IMR-90 (cell line): ENCODE results near the gene ARHGAP21. TPM values are rescaled to one million over a fixed set of nuclear protein-coding genes. Genes with fewer than 3 reads are reported as not detected.

Source experiments
- ATAC-seq: fragments of 200-7000 bp; cut with Tn5 transposase; 2 replicates; pipeline ENCODE4 v1.9.1; 2020; ENCODE audit warnings: low read depth, mild to moderate bottlenecking, moderate library complexity
- BruUV-seq: library from RNA; stranded (reverse); fragments of 400-500 nt; replicated peaks from 2 replicates; lab custom pipeline; 2021; lab: Mats Ljungman, UMichigan
- CTCF ChIA-PET: fragments of 300-600 bp; formaldehyde crosslinking; extraction: SDS; loops from one replicate; lab custom pipeline; 2021; ENCODE audit warnings: antibody characterized with exemption; lab: Yijun Ruan, JAX
- POLR2A ChIA-PET: fragments of 300-600 bp; sonication (Branson Sonifier 250); formaldehyde crosslinking; loops from one replicate; lab custom pipeline; 2022; ENCODE audit warnings: antibody characterized with exemption; ENCODE audit not compliant: unreplicated experiment; lab: Charles Lee
- DNase-seq: peaks from one replicate; pipeline ENCODE4 v3.0.0; 2013
- H2AFZ ChIP-seq: replicated peaks from 2 replicates; pipeline ENCODE3; 2013; ENCODE audit warnings: low read length, mild to moderate bottlenecking; ENCODE audit not compliant: poor library complexity
- H2AK5ac ChIP-seq: 2 replicates; pipeline ENCODE4 v1.6.1; 2013; ENCODE audit warnings: low read depth, low read length, inconsistent platforms
- H2AK9ac ChIP-seq: replicated peaks from 2 replicates; pipeline ENCODE3; 2013; ENCODE audit warnings: mild to moderate bottlenecking, low read depth, low read length, moderate library complexity; ENCODE audit not compliant: poor library complexity
- H2BK120ac ChIP-seq: 2 replicates; pipeline ENCODE4 v1.6.1; 2013; ENCODE audit warnings: low read depth, low read length, inconsistent platforms
- H2BK15ac ChIP-seq: 3 replicates; pipeline ENCODE4 v1.6.1; 2013; ENCODE audit warnings: low read depth, low read length, inconsistent platforms
- H2BK20ac ChIP-seq: 2 replicates; pipeline ENCODE4 v1.6.1; 2013; ENCODE audit warnings: low read depth, mild to moderate bottlenecking, inconsistent platforms, low read length, moderate library complexity
- H2BK5ac ChIP-seq: 2 replicates; pipeline ENCODE4 v1.6.1; 2013; ENCODE audit warnings: mild to moderate bottlenecking, low read depth, low read length, inconsistent platforms; ENCODE audit not compliant: poor library complexity, severe bottlenecking
- H3K14ac ChIP-seq: replicated peaks from 2 replicates; pipeline ENCODE4 v1.6.1; 2013; ENCODE audit warnings: low read depth, low read length, inconsistent platforms
- H3K18ac ChIP-seq: 2 replicates; pipeline ENCODE4 v1.6.1; 2013; ENCODE audit warnings: low read depth, low read length, control low read depth
- H3K23ac ChIP-seq: 2 replicates; pipeline ENCODE4 v1.6.1; 2013; ENCODE audit warnings: low read depth, low read length, inconsistent platforms
- H3K27ac ChIP-seq: 2 replicates; pipeline ENCODE4 v1.5.1; 2013; ENCODE audit warnings: mild to moderate bottlenecking, control low read depth, low read length; ENCODE audit not compliant: insufficient read depth
- H3K27me3 ChIP-seq: 2 replicates; pipeline ENCODE4 v1.6.1; 2013; ENCODE audit warnings: low read length; ENCODE audit not compliant: control insufficient read depth, insufficient read depth
- H3K36me3 ChIP-seq: 2 replicates; pipeline ENCODE4 v1.6.1; 2013; ENCODE audit warnings: low read length, mixed read lengths; ENCODE audit not compliant: control insufficient read depth, insufficient read depth
- H3K4ac ChIP-seq: 2 replicates; pipeline ENCODE4 v1.6.1; 2013; ENCODE audit warnings: low read depth, low read length, inconsistent platforms
- H3K4me1 ChIP-seq: 2 replicates; pipeline ENCODE4 v1.6.1; 2013; ENCODE audit warnings: low read length, mixed read lengths; ENCODE audit not compliant: control insufficient read depth, insufficient read depth
- H3K4me2 ChIP-seq: 2 replicates; pipeline ENCODE4 v1.6.1; 2013; ENCODE audit warnings: low read depth, mild to moderate bottlenecking, control low read depth, low read length, moderate library complexity
- H3K4me3 ChIP-seq: 2 replicates; pipeline ENCODE4 v1.5.1; 2013; ENCODE audit warnings: low read depth, mild to moderate bottlenecking, control low read depth, low read length, moderate library complexity; ENCODE audit not compliant: insufficient read depth
- H3K56ac ChIP-seq: 2 replicates; pipeline ENCODE4 v1.6.1; 2013; ENCODE audit warnings: low read length, inconsistent platforms; ENCODE audit not compliant: insufficient read depth; ENCODE audit errors: extremely low read depth
- H3K79me1 ChIP-seq, 2 experiments: 2 replicates each; pipeline ENCODE4 v1.6.1; 2013; ENCODE audit warnings: low read length in 2 of 2, inconsistent platforms in 1 of 2, low read depth in 1 of 2
- H3K9ac ChIP-seq: 2 replicates; pipeline ENCODE4 v1.6.1; 2013; ENCODE audit warnings: low read depth, low read length, control low read depth
- H3K9me1 ChIP-seq: 2 replicates; pipeline ENCODE4 v1.6.1; 2013; ENCODE audit warnings: low read length, inconsistent platforms; ENCODE audit not compliant: insufficient read depth
- H3K9me3 ChIP-seq: 2 replicates; pipeline ENCODE4 v1.6.1; 2013; ENCODE audit warnings: low read length; ENCODE audit not compliant: control insufficient read depth, insufficient read depth
- H4K20me1 ChIP-seq: 2 replicates; pipeline ENCODE4 v1.6.1; 2013; ENCODE audit warnings: low read length, inconsistent platforms; ENCODE audit not compliant: insufficient read depth
- H4K5ac ChIP-seq: 2 replicates; pipeline ENCODE4 v1.6.1; 2013; ENCODE audit warnings: mild to moderate bottlenecking, low read depth, low read length, control low read depth
- H4K8ac ChIP-seq, 2 experiments: 2 replicates each; pipeline ENCODE4 v1.6.1; 2013; ENCODE audit warnings: low read depth in 2 of 2, low read length in 2 of 2, control low read depth in 1 of 2, inconsistent platforms in 1 of 2
- H4K91ac ChIP-seq: 2 replicates; pipeline ENCODE4 v1.6.1; 2013; ENCODE audit warnings: low read depth, low read length, inconsistent platforms; ENCODE audit not compliant: insufficient read depth
- CEBPB ChIP-seq: IDR thresholded peaks from 2 replicates; pipeline ENCODE4 v1.6.1; 2012; ENCODE audit warnings: low read depth, low read length, improper control_type of control experiment
- CHD1 ChIP-seq: IDR thresholded peaks from 2 replicates; pipeline ENCODE4 v1.6.1; 2012; ENCODE audit warnings: low read depth, low read length, improper control_type of control experiment
- ELK1 ChIP-seq: fragments of 150-350 bp; IDR thresholded peaks from 2 replicates; pipeline ENCODE4 v1.6.1; 2016; ENCODE audit warnings: low read depth, mild to moderate bottlenecking, low read length, moderate library complexity, borderline replicate concordance
- FOS ChIP-seq: fragments of 150-350 bp; IDR thresholded peaks from 2 replicates; pipeline ENCODE4 v1.6.1; 2016; ENCODE audit warnings: low read depth, low read length
- MAZ ChIP-seq: IDR thresholded peaks from 2 replicates; pipeline ENCODE4 v1.6.1; 2012; ENCODE audit warnings: low read depth, mild to moderate bottlenecking, low read length, improper control_type of control experiment, moderate library complexity, borderline replicate concordance
- MXI1 ChIP-seq: IDR thresholded peaks from 2 replicates; pipeline ENCODE4 v1.6.1; 2012; ENCODE audit warnings: low read depth, mild to moderate bottlenecking, low read length, moderate library complexity, borderline replicate concordance
- NFE2L2 ChIP-seq: fragments of 150-350 bp; IDR thresholded peaks from 2 replicates; pipeline ENCODE4 v1.6.1; 2016; ENCODE audit warnings: low read depth, mild to moderate bottlenecking, low read length
- POLR2A ChIP-seq: IDR thresholded peaks from 2 replicates; pipeline ENCODE4 v1.6.1; 2012; ENCODE audit warnings: mild to moderate bottlenecking, low read depth, low read length
- RAD21 ChIP-seq: IDR thresholded peaks from 2 replicates; pipeline ENCODE4 v1.6.1; 2012; ENCODE audit warnings: low read length, improper control_type of control experiment
- RFX5 ChIP-seq: IDR thresholded peaks from 2 replicates; pipeline ENCODE4 v1.8.0; 2012; ENCODE audit warnings: low read depth, mild to moderate bottlenecking, low read length, moderate library complexity
- SMC3 ChIP-seq: fragments of 150-350 bp; IDR thresholded peaks from 2 replicates; pipeline ENCODE4 v1.6.1; 2016; ENCODE audit warnings: low read depth, mild to moderate bottlenecking, antibody characterized with exemption, low read length, moderate library complexity
- WGBS, 2 experiments: methylation state at CpG; one replicate each; pipeline versions ENCODE4 v1.1.5 to v1.1.7; 2013; ENCODE audit warnings: missing lambda C conversion rate in 2 of 2; ENCODE audit not compliant: insufficient read length in 1 of 2; ENCODE audit errors: extremely low coverage in 2 of 2; 5-methylcytosine and 5-hydroxymethylcytosine counted together
- dilution Hi-C: fragments of 300-500 bp; cut with HindIII; formaldehyde crosslinking; loops from one replicate; pipeline ENCODE4 v1.14.3; 2018; ENCODE audit warnings: low sequenced_read_pairs; ENCODE audit not compliant: unreplicated experiment
- in situ Hi-C: fragments of 300-500 bp; cut with MboI; formaldehyde crosslinking; loops from 3 replicates; pipeline ENCODE4 v1.14.3; 2019; ENCODE audit warnings: low sequenced_read_pairs, inconsistent platforms, mixed read lengths
- intact Hi-C: fragments of 100-400 bp; cut with micrococcal nuclease; formaldehyde crosslinking; loops from 2 replicates; pipeline ENCODE4 v1.10.0; 2022
- polyA plus RNA-seq, 3 experiments: library from polyadenylated mRNA; depleted of rRNA; stranded (reverse); fragments of >200 nt; gene quantifications; 2 replicates each; pipeline ENCODE4 v1.2.3, GENCODE V29; 2012; ENCODE audit warnings: low replicate concordance in 1 of 3
- total RNA-seq: library from RNA; depleted of rRNA; stranded (reverse); fragments of >200 nt; gene quantifications from 2 replicates; pipeline ENCODE4 v1.2.3, GENCODE V29; 2012
- TF ChIP-seq, protein P1 (sequence below): conservative IDR thresholded peaks from 2 replicates; pipeline ENCODE4 v1.5.1; 2012; ENCODE audit warnings: mild to moderate bottlenecking, low read depth, low read length, improper control_type of control experiment
- TF ChIP-seq, protein P2 (sequence below): fragments of 150-350 bp; IDR thresholded peaks from 2 replicates; pipeline ENCODE4 v1.6.1; 2017; ENCODE audit warnings: mild to moderate bottlenecking, antibody characterized with exemption, low read length, low read depth

ARHGAP21 gene
- total and polyA plus RNA-seq, 2 of the 4 experiments (the other 2 are of a cell fraction): 43.3 to 94.3 TPM

DNA sequence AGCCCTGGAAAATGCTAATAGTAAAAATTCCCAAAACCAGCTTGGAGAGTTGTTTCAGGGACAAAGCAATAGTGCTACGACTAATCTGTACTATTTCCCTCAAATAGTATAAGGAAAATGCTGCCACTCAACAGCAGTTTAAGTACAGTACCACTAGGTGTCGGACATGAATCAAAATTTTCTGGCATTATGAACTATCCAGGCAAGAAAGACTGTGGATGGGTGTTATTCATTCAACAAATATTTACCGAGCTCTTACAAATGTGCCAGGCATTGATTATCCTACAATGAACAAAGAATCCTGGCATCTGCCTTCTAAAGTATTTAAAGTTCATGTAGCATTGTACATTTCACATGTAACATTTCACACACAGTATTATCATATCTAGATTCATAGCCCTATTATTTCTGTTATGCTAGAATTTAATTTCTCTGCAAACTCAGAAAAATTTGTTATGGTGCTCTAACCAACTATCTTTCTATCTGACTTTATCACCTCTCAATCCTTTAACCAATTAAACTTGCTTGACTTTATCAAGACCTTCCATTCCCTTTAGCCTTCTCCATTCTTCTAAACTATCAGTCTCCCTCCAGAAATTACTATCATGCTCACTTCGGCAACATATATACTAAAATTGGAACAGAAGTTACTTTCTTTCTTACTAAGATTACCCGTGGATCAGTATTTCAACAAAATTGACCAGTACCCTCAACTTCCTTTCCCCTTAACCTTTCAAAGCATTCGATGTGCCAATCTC, 80.6 kb downstream of the ARHGAP21 start:
- H3K4ac ChIP-seq: no peak overlapping the region
- peaks cover 11% of the 10 kb centered on the region for H3K9me1 ChIP-seq
- no peak overlapping the region for H4K5ac ChIP-seq
- TF ChIP-seq NFE2L2 (no peak), MAZ (no peak), POLR2A (no peak), FOS (peak; percentile 18; the same call in 1 of the 2 replicates), ELK1 (no peak), RFX5 (no peak), CEBPB (no peak), RAD21 (peak; percentile 88), CHD1 (no peak), SMC3 (peak; percentile 87), MXI1 (no peak)
- TF ChIP-seq, protein P1, sequence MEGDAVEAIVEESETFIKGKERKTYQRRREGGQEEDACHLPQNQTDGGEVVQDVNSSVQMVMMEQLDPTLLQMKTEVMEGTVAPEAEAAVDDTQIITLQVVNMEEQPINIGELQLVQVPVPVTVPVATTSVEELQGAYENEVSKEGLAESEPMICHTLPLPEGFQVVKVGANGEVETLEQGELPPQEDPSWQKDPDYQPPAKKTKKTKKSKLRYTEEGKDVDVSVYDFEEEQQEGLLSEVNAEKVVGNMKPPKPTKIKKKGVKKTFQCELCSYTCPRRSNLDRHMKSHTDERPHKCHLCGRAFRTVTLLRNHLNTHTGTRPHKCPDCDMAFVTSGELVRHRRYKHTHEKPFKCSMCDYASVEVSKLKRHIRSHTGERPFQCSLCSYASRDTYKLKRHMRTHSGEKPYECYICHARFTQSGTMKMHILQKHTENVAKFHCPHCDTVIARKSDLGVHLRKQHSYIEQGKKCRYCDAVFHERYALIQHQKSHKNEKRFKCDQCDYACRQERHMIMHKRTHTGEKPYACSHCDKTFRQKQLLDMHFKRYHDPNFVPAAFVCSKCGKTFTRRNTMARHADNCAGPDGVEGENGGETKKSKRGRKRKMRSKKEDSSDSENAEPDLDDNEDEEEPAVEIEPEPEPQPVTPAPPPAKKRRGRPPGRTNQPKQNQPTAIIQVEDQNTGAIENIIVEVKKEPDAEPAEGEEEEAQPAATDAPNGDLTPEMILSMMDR: peak; percentile 83
- TF ChIP-seq, protein P2, sequence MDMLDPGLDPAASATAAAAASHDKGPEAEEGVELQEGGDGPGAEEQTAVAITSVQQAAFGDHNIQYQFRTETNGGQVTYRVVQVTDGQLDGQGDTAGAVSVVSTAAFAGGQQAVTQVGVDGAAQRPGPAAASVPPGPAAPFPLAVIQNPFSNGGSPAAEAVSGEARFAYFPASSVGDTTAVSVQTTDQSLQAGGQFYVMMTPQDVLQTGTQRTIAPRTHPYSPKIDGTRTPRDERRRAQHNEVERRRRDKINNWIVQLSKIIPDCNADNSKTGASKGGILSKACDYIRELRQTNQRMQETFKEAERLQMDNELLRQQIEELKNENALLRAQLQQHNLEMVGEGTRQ: no peak
- DNase-seq: peak; percentile 88
- no peak overlapping the region for H3K23ac ChIP-seq
- WGBS, 2 experiments: 82% methylated on average over 3 of the region's 6 CpGs; no CpG with 5 or more reads in 1 of the 2 experiments
- no peaks in the 10 kb centered on the region for H3K36me3 ChIP-seq
- H4K8ac ChIP-seq: no peak overlapping the region
- no peak overlapping the region for H3K4me3 ChIP-seq
- H3K9me3 ChIP-seq: no peaks in the 10 kb centered on the region
- no peak overlapping the region for H4K91ac ChIP-seq
- H2BK120ac ChIP-seq: no peak overlapping the region
- no peak overlapping the region for H2BK20ac ChIP-seq
- H2AK5ac ChIP-seq: no peak overlapping the region
- no TSS peak for BruUV-seq
- H3K18ac ChIP-seq: no peak overlapping the region
- no peak overlapping the region for H3K27ac ChIP-seq
- H3K27me3 ChIP-seq: no peaks in the 10 kb centered on the region
- ATAC-seq: peak; percentile 91
- H2AK9ac ChIP-seq: no peak overlapping the region
- H3K14ac ChIP-seq: no peak overlapping the region
- in situ Hi-C loops: no loop called here
- H3K4me1 ChIP-seq: peaks cover 8% of the 10 kb centered on the region
- ChIA-PET CTCF (interaction anchor here (0.6 to 1.9 kb wide), 6 partner anchors 9 to 438 kb away, joined by 3 to 7 read pairs (median 4); no protein-coding TSS in a partner anchor), POLR2A (no interaction called here)
- intact Hi-C loops: loop anchor here (2.0 kb wide), 3 partner anchors 78 to 438 kb away; no protein-coding TSS in a partner anchor
- no peak overlapping the region for H2BK15ac ChIP-seq
- H3K79me1 ChIP-seq: peaks cover 4 to 45% of the 10 kb centered on the region in 2 experiments
- no peak overlapping the region for H2BK5ac ChIP-seq
- H3K9ac ChIP-seq: no peak overlapping the region
- no peak overlapping the region for H2AFZ ChIP-seq
- H4K20me1 ChIP-seq: peaks cover 6% of the 10 kb centered on the region; the same call in 1 of the 2 replicates
- no peak overlapping the region for H3K4me2 ChIP-seq
- dilution Hi-C loops: no loop called here
- no peak overlapping the region for H3K56ac ChIP-seq
